SK-N-MC (cell line): Measurements from ENCODE around the gene NINJ1.

Source experiments
- DNase-seq: peaks from one replicate; pipeline ENCODE4 v3.0.0-alpha.2; 2011; ENCODE audit warnings: low read depth, low spot score
- H3K27ac ChIP-seq: fragments of 200-600 bp; sonication (generic); 2 replicates; pipeline ENCODE4 v1.5.1; 2016; ENCODE audit warnings: mixed run types
- H3K36me3 ChIP-seq: fragments of 200-600 bp; sonication (generic); 2 replicates; pipeline ENCODE4 v1.6.1; 2017; ENCODE audit warnings: antibody characterized with exemption, low read length, mixed read lengths; ENCODE audit not compliant: insufficient read depth
- H3K4me3 ChIP-seq: fragments of 200-600 bp; sonication (generic); 2 replicates; pipeline ENCODE4 v1.5.1; 2016
- H3K9ac ChIP-seq: fragments of 200-600 bp; sonication (generic); 2 replicates; pipeline ENCODE4 v1.8.0; 2017; ENCODE audit warnings: mixed run types, mixed read lengths; ENCODE audit not compliant: insufficient read length
- H3K9me3 ChIP-seq: fragments of 200-600 bp; sonication (generic); 2 replicates; pipeline ENCODE4 v1.6.1; 2017; ENCODE audit warnings: low read depth, mild to moderate bottlenecking, antibody characterized with exemption, low read length, moderate library complexity, mixed read lengths
- EZH2 ChIP-seq: fragments of 200-600 bp; sonication (generic); IDR thresholded peaks from one replicate; pipeline ENCODE4 v1.6.1; 2017; ENCODE audit warnings: antibody characterized with exemption
- FOXP2 ChIP-seq: optimal IDR thresholded peaks from 2 replicates; pipeline ENCODE3; 2011; ENCODE audit warnings: mild to moderate bottlenecking, moderate library complexity; ENCODE audit not compliant: insufficient read depth; ENCODE audit errors: extremely low read length, control extremely low read depth
- POLR2AphosphoS5 ChIP-seq: IDR thresholded peaks from 2 replicates; pipeline ENCODE4 v1.6.1; 2012; ENCODE audit warnings: mild to moderate bottlenecking, low read depth, low read length, borderline replicate concordance

The NINJ1 gene

DNA sequence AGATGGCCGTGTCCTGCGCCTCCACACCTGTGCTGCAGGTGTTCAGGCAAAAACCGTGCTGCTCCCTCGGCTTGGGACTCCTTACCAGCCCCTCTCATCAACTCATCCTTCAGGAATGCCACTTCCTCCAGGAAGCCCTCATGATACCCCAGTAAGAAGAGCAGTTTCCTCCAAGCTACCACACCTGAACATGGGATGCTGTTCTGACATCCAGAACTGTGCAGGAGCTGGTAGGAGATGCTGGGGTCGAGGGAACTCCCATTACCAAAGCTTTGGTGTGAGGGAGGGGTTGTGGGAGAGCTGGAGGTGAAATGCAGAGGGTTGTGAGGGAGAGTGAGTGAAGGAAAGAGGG lies 19.1 kb downstream of the NINJ1 start:
- DNase-seq = no peak
- TF ChIP-seq POLR2AphosphoS5 (no peak), EZH2 (no peak), FOXP2 (no peak)
- H3K9ac ChIP-seq = no peak overlapping the region
- no peaks in the 10 kb centered on the region for H3K9me3 ChIP-seq
- no peaks in the 10 kb centered on the region for H3K36me3 ChIP-seq
- H3K4me3 ChIP-seq = no peak overlapping the region
- no peak overlapping the region for H3K27ac ChIP-seq

DNA sequence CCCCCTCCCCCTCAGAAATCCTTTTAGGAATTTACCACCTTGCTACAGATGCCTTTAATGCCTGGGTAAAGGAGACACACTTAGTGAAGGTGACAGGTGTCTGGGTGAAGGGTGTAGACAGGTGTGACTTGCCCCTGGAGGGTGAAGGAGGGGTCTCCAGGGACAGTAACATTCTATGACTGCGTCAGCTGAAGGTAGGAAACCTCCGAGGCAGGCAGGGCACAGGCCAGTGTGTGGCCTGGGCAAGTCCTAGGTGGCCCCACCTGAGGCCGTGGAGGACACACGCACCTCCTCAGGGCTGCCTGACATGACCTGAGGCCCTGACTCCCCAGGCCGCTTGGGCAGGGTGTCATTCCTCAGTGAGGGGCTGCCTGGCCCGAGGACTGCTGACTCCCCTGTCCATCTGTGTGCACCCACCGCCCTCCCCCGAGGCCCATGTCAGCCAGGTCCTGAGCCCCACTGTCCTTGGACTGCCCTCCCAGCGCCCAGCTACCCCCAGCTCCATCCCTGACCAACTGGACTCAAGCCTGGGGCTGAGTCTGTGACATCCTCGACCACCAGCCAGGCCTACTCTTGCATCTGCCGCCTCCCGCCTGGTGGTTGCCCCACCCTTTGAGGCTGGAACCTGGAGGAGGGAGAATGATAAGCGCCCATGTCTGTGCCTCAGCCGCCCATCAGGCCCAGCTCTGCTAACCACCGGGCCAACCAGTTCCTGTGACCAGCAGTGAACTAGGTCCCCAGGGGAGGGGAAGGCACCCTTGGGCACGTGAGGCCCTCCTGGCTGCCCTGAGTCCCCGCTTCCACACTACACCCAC lies 19.7 kb downstream of the NINJ1 start:
- Histone ChIP-seq H3K9ac (no peak overlapping the region), H3K36me3 (no peaks in the 10 kb centered on the region), H3K9me3 (no peaks in the 10 kb centered on the region), H3K4me3 (no peak overlapping the region), H3K27ac (no peak overlapping the region)
- TF ChIP-seq POLR2AphosphoS5 (no peak), EZH2 (no peak)
- no peak for DNase-seq

DNA sequence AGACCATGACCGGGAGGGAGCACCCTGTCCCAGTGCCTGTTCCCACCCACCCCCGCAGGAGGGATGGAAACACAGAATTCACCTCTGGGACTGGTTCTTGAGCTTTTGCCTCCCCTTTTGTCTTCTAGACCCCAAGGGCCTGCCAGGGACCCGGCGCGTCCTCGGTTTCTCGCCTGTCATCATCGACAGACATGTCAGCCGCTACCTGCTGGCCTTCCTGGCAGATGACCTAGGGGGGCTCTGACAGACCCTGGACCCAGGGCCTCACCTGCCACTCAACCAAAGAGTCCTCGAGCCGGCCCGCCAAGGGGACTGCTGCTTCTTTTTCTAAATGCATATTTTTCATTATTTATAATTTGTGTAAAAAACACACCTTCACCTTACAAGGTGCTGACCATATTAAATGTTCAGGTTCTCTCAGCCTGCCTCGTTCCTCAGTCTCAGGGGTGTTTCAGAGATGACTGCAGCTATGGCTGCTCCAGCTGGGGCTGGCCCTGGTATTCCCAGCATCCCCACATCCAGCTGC lies 21.1 kb downstream of the NINJ1 start:
- Histone ChIP-seq H3K9ac (no peak overlapping the region), H3K27ac (no peak overlapping the region), H3K4me3 (no peak overlapping the region), H3K36me3 (no peaks in the 10 kb centered on the region), H3K9me3 (no peaks in the 10 kb centered on the region)
- TF ChIP-seq FOXP2 (no peak), POLR2AphosphoS5 (no peak), EZH2 (no peak)
- no peak for DNase-seq

DNA sequence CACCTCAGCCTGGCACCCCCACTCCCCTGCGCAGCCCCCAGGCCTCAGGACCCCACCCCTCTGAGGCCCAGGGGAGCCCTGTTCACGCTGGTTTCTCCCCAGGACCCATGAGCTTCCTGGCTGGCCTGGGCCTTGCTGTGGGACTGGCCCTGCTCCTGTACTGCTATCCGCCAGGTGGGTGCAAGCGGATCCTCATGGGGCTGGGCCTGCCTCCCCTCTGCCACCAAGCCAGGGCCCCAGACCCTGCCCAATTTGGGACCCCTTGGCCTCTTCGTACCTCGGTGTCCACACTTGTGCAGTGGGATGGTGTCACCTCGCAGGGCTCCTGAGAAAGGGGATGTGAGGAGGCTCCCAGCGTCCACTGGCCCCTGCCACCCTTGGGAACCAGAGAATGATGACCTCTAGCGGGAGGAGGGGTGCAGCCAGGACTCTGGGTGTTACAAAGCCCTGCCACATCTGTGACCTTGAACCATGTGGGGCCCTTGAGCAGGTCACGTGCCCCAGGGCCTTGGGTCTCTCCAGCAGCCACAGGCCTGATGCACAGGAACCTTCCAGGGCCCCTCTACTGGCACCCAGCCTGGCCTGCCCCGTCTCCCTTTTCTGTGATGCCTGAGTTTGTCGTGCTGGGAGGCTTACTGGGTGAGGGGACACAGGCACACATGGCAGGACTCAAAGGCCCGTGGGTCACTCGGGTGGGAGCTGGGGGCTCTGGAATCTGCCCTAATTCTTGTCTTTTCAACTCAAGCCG lies 21.8 kb downstream of the NINJ1 start:
- H3K9ac ChIP-seq = no peak overlapping the region
- no peak overlapping the region for H3K27ac ChIP-seq

DNA sequence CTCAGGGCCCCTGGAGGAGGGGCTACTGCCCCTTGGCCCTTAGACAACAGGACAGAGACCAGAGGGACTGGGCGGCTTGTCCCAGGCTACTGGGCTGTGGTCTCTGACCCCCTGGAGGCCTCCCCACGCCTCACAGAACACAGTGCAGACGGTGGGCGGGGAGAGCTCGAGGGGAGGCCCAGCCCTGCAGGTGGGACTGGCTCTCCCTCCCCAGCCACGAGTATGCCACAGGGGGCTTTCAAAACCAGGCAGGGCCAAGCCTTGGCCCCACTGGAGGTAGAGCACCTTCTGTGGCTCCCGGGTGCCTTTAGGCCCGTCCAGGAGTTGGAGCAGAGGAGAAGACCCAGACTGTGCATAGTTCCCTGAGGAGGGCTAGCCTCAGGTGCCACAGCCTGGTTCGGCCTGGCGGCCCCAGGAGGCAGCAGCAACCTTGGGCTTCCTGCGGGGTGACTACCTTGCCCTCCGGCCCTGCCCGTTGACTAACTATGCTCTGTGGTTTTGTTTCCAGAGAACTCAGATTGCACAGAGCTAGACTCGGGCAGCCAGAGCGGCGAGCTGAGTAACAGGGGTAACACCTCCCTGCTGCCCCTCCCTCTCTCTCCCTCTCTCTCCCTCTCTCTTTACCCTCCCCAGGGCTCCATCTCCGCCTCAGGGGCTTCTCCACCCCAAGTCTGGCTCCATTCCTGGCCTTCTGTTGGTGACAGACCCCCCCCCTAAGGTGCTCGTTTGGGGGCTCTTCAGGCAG lies 22.5 kb downstream of the NINJ1 start:
- no peak for DNase-seq
- H3K9ac ChIP-seq = no peak overlapping the region
- H3K36me3 ChIP-seq = no peaks in the 10 kb centered on the region
- no peak overlapping the region for H3K4me3 ChIP-seq
- TF ChIP-seq POLR2AphosphoS5 = no peak
- no peak for TF ChIP-seq EZH2
- TF ChIP-seq FOXP2 = no peak
- H3K9me3 ChIP-seq = no peaks in the 10 kb centered on the region
- H3K27ac ChIP-seq = no peak overlapping the region

More for the DNA sequence above, 21.8 kb downstream of the NINJ1 start:
- no peak for TF ChIP-seq POLR2AphosphoS5
- no peak for TF ChIP-seq EZH2
- no peak for TF ChIP-seq FOXP2
- Histone ChIP-seq H3K9me3 (no peaks in the 10 kb centered on the region), H3K36me3 (no peaks in the 10 kb centered on the region), H3K4me3 (no peak overlapping the region)
- DNase-seq = no peak

DNA sequence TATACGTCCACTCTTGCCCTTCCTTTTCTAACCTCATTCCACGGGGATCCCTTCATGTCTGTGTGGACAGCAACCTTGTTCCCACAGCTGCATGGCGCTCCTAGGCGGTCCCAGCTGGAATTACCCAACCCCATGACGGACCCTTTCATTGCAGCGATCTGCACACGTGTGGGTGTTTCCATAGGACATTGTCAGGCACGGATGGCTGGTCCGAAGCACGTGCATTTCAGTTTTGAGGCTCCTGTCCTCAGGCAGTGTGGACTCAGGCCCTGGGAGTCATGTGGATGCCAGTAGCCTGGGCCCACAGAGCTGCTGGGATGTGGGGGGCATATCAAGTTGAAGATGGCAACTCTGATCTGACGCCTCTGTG lies 23.1 kb downstream of the NINJ1 start:
- no peak overlapping the region for H3K27ac ChIP-seq
- no peak overlapping the region for H3K9ac ChIP-seq
- H3K9me3 ChIP-seq = no peaks in the 10 kb centered on the region
- DNase-seq = no peak
- TF ChIP-seq POLR2AphosphoS5 (no peak), EZH2 (no peak), FOXP2 (no peak)
- no peak overlapping the region for H3K4me3 ChIP-seq
- no peaks in the 10 kb centered on the region for H3K36me3 ChIP-seq

DNA sequence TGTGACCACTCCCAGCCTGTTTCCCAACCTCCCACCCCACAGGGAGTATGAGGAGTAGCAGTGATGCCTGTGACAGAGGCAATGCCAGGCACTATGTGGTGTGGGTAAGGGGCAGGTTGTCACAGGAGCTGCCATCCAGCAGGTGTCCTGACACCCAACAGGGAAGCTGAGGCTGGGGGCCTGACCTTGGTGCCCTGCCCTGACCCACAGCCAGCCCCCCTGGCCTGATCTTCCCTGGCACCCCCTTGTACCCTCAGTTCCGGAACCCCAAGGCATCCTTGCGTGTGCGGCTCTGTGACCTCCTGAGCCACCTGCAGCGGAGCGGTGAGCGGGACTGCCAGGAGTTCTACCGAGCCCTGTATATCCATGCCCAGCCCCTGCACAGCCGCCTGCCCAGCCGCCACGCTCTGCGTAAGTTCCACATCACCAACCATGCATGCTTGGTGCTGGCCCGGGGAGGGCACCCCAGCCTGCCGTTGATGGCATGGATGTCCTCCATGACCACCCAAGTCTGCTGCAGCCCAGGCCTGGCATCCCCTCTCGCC lies 23.7 kb downstream of the NINJ1 start:
- TF ChIP-seq POLR2AphosphoS5 (no peak), EZH2 (no peak), FOXP2 (no peak)
- H3K36me3 ChIP-seq = no peaks in the 10 kb centered on the region
- DNase-seq = no peak
- H3K4me3 ChIP-seq = no peak overlapping the region
- no peak overlapping the region for H3K27ac ChIP-seq
- H3K9me3 ChIP-seq = no peaks in the 10 kb centered on the region
- H3K9ac ChIP-seq = no peak overlapping the region

DNA sequence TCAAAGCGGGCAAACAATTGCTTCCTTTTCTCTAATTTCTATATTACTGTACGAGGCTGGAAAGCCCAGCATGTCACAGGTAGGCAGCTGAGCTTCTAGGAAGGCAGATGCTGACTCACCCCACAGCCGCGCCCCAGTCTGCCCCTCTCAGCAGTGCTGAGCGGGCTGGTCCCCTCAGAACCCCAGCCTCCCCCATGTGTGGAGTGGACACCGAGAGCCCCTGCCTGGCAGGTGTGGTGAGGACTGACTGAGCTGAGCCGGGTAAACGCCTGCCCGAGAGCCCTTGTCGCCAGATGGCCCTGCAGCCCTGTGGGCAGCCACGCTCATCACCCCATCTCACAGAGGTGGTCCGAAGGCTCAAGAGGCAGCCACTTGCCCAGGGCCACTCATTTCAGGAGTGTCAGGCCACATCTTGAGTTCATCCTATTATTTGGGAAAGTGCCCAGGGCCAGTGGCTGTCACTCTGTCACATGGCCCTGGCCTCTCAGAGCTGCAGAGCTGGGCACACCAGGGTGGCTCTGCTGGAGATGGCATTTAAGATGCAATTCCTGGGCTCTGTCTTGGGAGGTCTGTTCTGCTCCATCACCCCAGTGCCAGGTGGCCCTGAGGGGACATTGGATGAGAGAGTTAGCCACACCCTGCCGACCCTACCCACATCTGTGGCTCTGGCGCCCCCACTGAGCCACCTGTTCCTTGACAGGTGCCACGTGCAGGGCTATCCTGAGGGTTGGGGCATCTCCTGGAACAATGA lies 25.6 kb downstream of the NINJ1 start:
- no peak for TF ChIP-seq POLR2AphosphoS5
- no peak for TF ChIP-seq EZH2
- TF ChIP-seq FOXP2 = no peak
- Histone ChIP-seq H3K27ac (no peak overlapping the region), H3K9me3 (no peaks in the 10 kb centered on the region), H3K9ac (no peak overlapping the region), H3K36me3 (no peaks in the 10 kb centered on the region), H3K4me3 (no peak overlapping the region)
- DNase-seq = no peak

DNA sequence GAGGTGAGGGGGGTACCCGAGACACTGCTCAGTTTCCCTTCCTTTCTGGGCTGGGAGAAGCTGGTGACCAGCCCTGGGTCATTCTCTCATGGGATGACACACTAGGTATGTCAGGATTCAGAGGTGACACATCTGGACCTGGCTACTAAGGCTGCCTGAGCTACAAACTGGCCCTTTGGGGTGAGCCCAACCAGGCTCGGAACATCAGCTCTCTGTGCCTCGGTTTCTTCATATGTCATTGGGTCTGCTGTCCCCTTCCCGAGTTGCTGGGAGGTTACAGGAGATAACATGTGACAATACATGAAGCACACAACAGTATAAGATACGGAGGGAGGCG lies 26.3 kb downstream of the NINJ1 start:
- Histone ChIP-seq H3K27ac (no peak overlapping the region), H3K9me3 (no peaks in the 10 kb centered on the region), H3K4me3 (no peak overlapping the region), H3K36me3 (no peaks in the 10 kb centered on the region), H3K9ac (no peak overlapping the region)
- TF ChIP-seq FOXP2 = no peak
- no peak for TF ChIP-seq POLR2AphosphoS5
- no peak for TF ChIP-seq EZH2
- DNase-seq = no peak
